Progenitor cell of endocrine pancreas (in vitro differentiated cells): ENCODE measurements around the gene TMCC2. TPM values are rescaled to one million over a fixed set of nuclear protein-coding genes. Genes with fewer than 3 reads are reported as not detected.

Experiments used
- DNase-seq: peaks from one replicate; pipeline ENCODE4 v3.0.0; 2021; ENCODE audit warnings: low spot score; ENCODE audit not compliant: unreplicated experiment
- H3K27ac Mint-ChIP-seq: 2 replicates; pipeline ENCODE4 v1.8.0; 2021; ENCODE audit warnings: mild to moderate bottlenecking, moderate library complexity, mixed read lengths
- H3K27me3 Mint-ChIP-seq: 2 replicates; pipeline ENCODE4 v1.8.0; 2021; ENCODE audit warnings: mixed read lengths
- H3K36me3 Mint-ChIP-seq: 2 replicates; pipeline ENCODE4 v1.8.0; 2022; ENCODE audit warnings: mixed read lengths; ENCODE audit not compliant: insufficient read depth
- H3K4me1 Mint-ChIP-seq: 2 replicates; pipeline ENCODE4 v1.8.0; 2021; ENCODE audit warnings: low read depth, mixed read lengths
- H3K4me3 Mint-ChIP-seq: 2 replicates; pipeline ENCODE4 v1.8.0; 2021; ENCODE audit warnings: low read depth, mild to moderate bottlenecking, moderate library complexity, mixed read lengths
- H3K9me3 Mint-ChIP-seq: 2 replicates; pipeline ENCODE4 v1.8.0; 2021; ENCODE audit warnings: low read depth, mixed read lengths
- CTCF ChIP-seq: fragments of 200-600 bp; sonication (generic); IDR thresholded peaks from one replicate; pipeline ENCODE4 v1.5.0; 2021; ENCODE audit warnings: antibody characterized with exemption, mild to moderate bottlenecking; ENCODE audit not compliant: unreplicated experiment
- total RNA-seq: library from RNA; stranded (reverse); gene quantifications from 2 replicates; pipeline ENCODE4 v1.2.1, GENCODE V29; 2021

The TMCC2 gene
- total RNA-seq, 1 donor from 2014 or later = 4.6 TPM

- Mint-ChIP-seq H3K4me3 (no peak overlapping the region), H3K36me3 (no peaks in the 10 kb centered on the region), H3K4me1 (peaks cover 10% of the 10 kb centered on the region), H3K27ac (no peak overlapping the region), H3K27me3 (peaks cover 44% of the 10 kb centered on the region), H3K9me3 (no peaks in the 10 kb centered on the region)
- DNase-seq = no peak
- no peak for TF ChIP-seq CTCF
Observed at GRCh38 chr1:205224736-205225135, 3.0 kb upstream of the TMCC2 start.

- Mint-ChIP-seq H3K9me3 (no peaks in the 10 kb centered on the region), H3K4me3 (no peak overlapping the region), H3K4me1 (peaks cover 13% of the 10 kb centered on the region), H3K27me3 (peaks cover 47% of the 10 kb centered on the region), H3K27ac (no peak overlapping the region), H3K36me3 (no peaks in the 10 kb centered on the region)
- DNase-seq = no peak
- no peak for TF ChIP-seq CTCF
Observed at GRCh38 chr1:205225901-205226765, 1.6 kb upstream of the TMCC2 start.

GRCh38 chr1:205226868-205227583 is 720 bp upstream of the TMCC2 start:
- TF ChIP-seq CTCF = no peak
- Mint-ChIP-seq H3K27me3 (peaks cover 47% of the 10 kb centered on the region), H3K9me3 (no peaks in the 10 kb centered on the region), H3K36me3 (no peaks in the 10 kb centered on the region), H3K4me1 (peaks cover 13% of the 10 kb centered on the region), H3K4me3 (peak overlapping the region; percentile 76), H3K27ac (peak overlapping the region; percentile 41)
- no peak for DNase-seq

DNA sequence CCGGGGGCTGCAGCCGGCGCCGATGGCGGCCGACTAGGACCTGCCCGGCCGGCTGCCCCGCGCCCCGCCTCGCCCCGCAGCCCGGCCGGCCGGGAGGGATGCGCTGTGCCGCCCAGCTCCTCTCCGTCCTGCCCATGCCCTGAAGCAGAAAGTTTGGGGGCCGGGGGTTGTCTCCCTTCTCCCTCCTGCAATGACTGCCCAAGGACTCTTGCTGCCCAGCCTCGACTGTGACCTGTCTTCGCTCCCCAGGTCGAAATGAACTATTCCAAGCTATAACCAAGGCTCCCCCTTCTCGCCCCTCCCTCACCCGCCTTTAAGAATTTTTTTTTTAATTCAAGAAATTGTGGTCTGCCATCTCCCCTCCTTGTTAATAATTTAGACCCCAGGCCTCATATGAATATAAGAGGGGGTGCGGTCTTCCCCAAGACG is 361 bp downstream of the TMCC2 start:
- peak overlapping the region; percentile 29 for H3K27ac Mint-ChIP-seq

More for the DNA sequence above, 361 bp downstream of the TMCC2 start:
- H3K4me3 Mint-ChIP-seq = peak overlapping the region; percentile 81
- DNase-seq = no peak
- H3K36me3 Mint-ChIP-seq = no peaks in the 10 kb centered on the region
- peaks cover 47% of the 10 kb centered on the region for H3K27me3 Mint-ChIP-seq
- H3K9me3 Mint-ChIP-seq = no peaks in the 10 kb centered on the region
- H3K4me1 Mint-ChIP-seq = peaks cover 13% of the 10 kb centered on the region
- no peak for TF ChIP-seq CTCF
